ENCODE data around the gene PRSS8.
"Not testable (repeated sequence)": the region's sequence is repeated elsewhere in the genome, so short reads cannot be mapped to it uniquely, and the experiment has no call there.

PRSS8 gene

DNA sequence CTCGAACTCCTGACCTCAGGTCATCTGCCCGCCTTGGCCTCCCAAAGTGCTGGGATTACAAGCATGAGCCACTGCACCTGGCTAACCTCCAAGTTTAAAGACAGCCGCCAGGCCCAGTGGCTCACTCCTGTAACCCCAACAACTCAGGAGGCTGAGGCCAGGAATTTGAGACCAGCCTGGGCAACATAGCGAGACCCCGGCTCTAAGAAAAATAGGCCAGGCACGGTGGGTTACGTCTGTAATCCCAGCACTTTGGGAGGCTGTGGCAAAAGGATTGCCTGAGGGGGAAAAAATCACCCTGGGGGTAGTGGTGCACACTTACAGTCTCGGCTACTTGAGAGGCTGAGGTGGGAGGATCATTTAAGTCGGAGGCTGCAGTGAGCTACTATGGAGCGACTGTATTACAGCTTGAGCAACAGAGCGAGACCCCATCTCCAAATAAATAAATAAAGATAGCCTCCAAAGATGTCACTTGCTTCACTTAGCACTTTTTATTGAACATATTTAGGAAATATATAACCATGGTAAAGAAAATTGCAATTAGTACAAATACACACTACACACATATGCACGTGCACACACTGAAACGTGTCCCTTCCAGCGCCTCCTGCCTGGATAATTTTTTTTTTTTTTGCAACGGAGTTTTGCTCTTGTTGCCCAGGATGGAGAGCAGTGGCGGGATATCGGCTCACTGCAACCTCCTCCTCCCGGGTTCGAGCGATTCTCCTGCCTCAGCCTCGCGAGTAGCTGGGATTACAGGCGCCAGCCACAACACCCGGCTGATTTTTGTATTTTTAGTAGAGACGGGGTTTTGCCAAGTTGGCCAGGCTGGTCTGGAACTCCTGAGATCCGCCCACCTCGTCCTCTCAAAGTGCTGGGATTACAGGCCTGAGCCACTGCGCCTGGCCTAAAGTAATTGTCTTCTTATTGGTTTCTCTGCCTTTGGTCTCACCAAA lies 28.7 kb downstream of the PRSS8 start:
- DNase-seq (ENCODE audit: low read depth in 1 of 2, low spot score in 1 of 2): no peak

DNA sequence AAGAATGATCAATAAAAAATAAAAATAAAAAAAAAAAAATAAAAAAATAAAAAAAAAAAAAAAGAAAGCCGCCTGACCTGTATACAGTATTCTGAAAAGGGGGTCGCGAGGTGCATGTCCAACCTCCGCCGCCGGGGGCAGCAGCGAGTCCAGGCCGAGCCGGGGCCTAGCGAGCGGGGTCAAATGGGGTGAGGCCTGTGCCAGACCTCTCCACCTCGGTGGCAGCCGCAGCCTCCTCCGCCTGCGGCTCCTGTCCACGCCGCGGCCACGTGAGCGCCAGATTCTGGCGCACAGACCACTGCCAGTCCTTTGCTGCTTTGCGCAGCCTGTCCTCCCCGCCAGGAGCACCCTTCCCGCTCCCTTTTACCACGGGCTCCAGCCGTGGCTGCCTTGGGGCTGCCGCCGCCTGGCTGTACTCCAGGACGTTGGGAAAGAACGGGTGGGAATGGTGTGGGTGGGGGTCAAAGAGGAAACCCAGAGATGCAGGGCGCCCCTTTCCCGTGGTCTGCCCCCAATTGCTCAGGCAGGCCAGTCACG lies 29.8 kb downstream of the PRSS8 start:
- DNase-seq (ENCODE audit: low read depth in 1 of 2, low spot score in 1 of 2): peak; percentile 55 to 69

DNA sequence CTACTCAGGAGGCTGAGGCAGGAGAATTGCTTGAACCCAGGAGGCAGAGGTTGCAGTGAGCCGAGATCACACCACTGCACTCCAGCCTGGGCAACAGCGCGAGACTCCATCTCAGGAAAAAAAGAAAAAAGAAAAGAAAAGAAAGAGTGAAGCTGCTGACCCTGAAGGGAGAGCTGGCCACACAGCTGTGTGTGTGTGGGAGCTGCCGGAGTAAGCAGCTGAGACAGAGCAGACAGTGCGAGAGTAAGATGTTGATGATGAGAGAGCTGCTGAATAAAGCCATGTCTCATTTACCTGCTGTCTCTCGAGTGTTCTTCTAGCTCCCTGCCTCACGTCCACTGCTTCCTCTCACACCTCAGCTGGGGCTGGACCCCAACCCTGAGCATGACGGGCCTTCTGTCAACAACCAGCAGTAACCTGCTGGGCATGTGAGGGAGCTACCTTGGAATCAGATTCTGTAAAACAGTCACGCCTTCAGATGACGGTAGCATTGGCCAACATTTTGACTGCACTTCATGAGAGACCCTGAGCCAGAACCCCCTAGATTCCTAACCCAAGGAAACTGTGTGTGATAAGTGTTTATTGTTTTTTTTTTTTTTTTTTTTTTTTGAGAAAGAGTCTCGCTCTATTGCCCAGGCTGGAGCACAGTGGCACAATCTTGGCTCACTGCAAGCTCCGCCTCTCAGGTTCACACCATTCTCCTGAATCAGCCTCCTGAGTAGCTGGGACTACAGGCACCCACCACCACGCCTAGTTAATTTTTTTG lies 34.5 kb downstream of the PRSS8 start:
- not testable (repeated sequence) for DNase-seq (ENCODE audit: low read depth in 1 of 2, low spot score in 1 of 2)

DNA sequence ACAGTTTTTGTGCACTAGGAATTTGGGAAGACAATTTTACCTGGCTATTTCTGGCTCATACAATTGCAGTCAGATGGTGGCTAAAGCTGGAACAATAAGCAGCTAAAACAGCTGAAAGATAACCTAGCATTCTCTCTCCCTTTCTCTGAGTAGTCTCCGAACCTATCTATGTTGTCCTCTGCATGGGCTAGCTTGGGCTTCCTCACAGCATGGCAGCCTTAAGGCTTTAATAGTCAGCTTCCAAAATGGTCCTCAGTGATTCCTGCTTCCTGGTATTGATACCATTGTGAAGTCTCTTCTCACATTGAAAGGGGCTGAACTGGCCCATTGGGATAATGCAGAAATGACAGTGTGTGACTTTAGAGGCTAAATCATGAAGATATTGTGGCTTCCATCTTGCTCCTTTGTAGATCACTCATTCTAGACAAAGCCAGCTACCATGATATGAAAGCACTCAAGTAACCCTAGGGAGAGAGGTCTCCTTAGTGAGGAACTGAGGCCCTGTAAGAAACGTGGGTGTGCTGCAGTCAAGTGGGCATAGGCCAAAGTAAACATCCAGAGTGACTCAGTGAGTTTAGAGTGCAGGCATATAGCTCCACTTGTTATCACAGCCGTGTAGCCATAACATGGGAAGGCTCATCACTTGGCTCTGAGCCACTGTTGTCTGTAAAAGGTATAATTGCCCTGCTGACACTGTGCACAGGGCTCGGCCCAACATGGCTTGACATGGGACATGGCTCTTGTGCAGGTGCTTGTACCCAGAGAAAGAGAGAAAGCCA lies 35.5 kb downstream of the PRSS8 start:
- DNase-seq (ENCODE audit: low read depth in 1 of 2, low spot score in 1 of 2): no peak

DNA sequence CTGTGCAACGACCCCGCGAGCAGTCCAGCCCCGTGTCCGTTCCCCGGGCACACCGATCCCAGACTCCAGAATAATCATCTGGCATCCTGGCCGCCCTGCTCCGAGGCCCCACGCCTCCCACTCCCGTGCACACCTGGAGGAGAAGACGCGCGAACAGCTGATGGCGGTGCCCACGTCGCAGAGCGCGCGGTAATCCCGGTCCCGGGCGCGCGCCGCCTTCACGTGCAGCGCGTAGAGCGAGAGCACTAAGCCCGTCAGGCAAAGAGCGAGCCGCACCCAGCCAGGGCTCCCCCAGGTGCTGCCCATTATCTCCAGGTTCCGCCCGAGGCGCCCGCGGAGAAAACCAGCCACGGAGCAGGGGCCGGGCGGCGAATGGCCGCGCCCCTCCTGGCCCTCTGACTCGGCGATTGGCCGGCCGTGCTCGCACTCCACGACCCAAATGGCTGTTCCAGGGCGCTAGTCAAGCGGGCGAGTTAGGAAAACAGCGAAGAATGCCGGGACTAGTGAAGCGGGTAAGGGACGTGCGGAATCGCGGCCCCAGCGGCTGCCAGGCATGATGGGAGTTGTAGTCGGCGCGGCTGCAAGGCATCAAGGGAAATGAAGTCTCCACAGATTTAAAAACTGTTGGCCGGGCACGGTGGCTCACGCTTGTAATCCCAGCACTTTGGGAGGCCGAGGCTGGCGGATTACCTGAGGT lies 41.0 kb downstream of the PRSS8 start, which contains the start of gene VKORC1:
VKORC1 (minus strand) TSS at position 374 of the 697 bp plus-strand sequence; CDS start at position 306, 68 bp downstream.
- peak; percentile 71 to 76 for DNase-seq (ENCODE audit: low read depth in 1 of 2, low spot score in 1 of 2)

DNA sequence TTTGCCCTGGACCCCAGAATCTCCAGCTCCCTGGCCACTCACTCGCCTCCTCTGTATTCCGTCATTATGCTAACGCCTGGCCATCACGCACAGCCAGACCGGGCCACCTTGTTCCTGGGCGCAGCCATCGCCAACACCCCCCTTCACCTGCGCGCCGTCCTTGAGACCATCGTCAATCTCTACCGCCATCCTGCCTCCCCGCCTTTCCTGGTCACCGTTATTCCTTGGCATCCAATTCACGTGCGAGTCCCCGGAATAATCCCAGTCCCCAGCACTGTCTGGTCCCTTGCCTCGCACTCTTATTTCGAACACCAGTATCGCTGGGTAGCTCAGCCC lies 41.5 kb downstream of the PRSS8 start:
- DNase-seq (ENCODE audit: low read depth in 1 of 2, low spot score in 1 of 2): no peak

DNA sequence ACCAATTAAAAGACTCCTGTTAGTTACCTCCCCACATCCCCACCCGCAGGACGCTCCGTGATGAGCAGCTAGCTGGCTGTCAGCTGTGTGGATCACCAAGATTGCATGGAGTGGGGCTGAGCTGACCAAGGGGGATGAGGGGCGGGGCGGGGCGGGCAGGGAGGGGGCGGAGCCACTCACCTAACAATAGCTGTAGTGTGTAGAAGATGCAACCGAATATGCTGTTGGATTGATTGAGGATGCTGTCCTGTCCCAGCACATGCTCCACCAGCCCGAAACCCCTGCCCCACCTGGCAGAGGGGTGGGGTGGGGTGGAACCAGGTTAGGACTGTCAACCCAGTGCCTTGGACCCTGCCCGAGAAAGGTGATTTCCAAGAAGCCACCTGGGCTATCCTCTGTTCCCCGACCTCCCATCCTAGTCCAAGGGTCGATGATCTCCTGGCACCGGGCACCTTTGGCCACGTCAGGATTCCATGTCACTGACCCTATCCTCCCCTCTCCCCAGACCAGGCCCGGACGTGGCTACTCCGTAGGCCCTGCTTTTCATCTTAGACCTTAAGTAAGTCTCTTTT lies 42.3 kb downstream of the PRSS8 start:
- no peak for DNase-seq (ENCODE audit: low read depth in 1 of 2, low spot score in 1 of 2)

DNA sequence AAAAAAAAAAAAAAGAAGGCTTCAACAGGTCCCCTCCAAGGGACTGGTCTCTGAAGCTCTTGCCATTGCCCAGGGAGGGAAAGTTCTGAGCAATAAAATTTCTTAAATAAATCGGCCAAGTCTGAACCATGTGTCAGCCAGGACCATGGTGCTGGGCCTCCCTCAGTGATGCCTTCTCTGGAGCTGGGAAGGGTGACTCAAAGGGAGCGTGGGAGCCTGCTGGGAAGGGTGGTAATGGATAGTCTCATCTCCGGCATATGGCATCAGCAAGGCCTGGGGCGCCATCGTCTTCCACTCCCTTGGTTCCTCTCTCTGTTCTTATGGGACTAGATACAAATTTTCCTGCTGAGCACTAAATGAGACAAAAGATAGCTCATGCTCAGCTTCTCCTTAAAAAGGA lies 43.2 kb downstream of the PRSS8 start:
- no peak for DNase-seq (ENCODE audit: low read depth in 1 of 2, low spot score in 1 of 2)

DNA sequence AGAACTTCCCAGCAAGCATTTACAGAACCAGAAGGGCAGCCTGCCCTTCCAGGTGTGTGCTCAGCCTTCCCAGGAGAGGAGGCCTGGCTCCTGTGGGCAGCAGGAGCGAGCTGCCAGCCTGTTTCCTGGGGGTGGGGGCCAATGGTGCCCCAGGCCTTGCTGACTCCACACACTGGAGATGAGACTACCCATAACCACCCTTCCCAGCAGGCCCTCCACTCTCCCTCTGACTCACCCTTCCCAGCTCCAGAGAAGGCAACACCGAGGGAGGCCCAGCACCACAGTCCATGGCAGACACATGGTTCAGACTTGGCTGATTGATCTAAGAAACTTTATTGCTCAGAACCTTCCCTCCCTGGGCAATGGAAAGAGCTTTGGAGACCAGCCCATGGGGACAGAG lies 45.0 kb downstream of the PRSS8 start:
- DNase-seq (ENCODE audit: low read depth in 1 of 2, low spot score in 1 of 2): no peak

DNA sequence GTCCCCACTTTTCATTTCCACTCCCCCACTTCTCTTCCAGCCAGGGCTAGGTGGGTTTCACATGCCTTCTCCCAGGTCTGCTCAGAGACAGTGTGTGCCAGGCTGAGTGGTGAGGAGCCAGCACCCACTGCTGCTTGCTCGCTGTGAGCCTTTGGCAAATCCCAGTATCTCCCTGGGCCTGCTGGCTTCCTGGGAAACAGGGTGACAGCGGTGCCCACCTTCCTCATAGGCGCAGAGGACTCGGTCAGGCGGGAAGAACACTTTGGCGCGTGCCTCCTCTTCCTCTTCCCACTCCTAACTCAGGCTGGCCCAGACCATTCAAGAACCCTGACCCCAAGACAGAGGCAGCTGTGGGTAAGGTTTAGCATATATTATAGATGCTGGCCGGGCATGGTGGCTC lies 46.3 kb downstream of the PRSS8 start:
- no peak for DNase-seq (ENCODE audit: low read depth in 1 of 2, low spot score in 1 of 2)

DNA sequence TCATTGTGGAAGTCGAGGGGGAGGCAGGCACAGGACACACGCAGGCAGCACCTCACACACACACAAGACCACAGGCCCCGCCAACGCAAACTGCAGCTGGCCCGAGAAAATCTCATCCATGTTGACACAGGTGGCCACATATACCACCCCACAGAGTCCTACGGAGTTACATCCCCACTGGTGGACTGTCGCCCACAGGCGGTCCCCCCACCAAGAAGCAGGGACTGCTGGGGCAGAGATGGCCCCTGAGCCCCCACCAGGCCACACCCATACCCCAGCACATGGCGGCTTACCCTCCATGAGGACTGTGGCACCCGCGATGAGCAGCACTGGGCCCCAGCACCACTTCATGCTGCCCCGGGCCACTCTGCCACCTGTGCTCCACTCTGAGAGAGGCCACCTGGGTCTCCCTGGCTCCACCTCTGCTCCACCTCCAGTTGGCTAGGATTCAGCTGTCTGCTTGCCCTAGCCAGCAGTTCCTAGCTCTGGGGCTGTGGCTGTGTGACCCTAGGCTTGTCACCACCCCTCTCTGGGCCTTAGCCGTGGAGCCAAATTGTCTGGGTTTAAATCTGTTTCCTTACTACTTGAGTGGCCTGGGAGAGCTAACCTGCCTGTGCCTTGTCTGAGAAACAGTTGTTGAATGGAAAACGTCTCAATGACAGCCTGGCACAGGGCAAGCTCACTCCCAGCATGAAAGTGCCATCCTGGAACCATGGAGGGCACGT lies 46.9 kb downstream of the PRSS8 start, which contains the start of gene PRSS53:
PRSS53 (minus strand) TSS at position 485 of the 725 bp plus-strand sequence; CDS start at position 351, 134 bp downstream.
- DNase-seq (ENCODE audit: low read depth in 1 of 2, low spot score in 1 of 2): no peak

DNA sequence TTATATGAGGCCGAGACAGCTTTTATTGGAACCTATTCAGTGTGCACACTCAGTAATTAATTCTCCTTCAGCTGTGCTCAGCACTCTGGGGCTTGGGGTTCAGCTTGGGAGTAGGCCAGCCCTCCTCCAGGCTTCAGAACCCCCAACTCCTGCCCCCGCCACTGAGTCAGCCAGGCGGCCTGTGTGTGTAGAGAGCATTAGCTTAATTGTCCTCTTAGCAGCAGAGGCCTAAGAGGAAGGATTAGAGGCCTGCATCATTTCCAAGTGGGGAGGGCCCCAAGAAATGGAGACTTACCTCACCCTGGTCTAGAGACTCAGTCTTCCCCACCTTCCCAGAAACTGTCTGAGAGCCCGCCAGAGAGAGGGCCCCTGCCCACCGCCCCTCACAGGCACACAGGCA lies 47.6 kb downstream of the PRSS8 start:
- no peak for DNase-seq (ENCODE audit: low read depth in 1 of 2, low spot score in 1 of 2)

DNA sequence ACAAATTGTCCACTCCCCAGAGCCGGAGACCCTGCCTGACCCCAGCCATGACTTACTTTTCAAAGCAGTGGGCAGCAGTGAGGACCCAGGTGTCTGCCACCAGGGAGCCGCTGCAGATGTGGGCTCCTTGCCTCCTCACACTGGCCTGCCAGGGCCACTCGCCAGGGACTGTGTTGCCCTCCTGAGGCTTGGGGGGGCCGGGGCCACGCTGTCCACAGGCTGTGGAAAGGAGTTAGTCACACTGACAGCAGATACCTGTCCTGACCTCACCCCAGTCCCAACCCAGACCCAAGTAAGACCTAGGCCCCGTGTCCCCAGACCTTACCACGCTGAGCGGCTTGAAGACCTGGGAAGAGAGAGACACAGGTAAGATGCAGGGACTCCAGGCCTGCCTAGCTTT lies 48.0 kb downstream of the PRSS8 start:
- DNase-seq (ENCODE audit: low read depth in 1 of 2, low spot score in 1 of 2): no peak

DNA sequence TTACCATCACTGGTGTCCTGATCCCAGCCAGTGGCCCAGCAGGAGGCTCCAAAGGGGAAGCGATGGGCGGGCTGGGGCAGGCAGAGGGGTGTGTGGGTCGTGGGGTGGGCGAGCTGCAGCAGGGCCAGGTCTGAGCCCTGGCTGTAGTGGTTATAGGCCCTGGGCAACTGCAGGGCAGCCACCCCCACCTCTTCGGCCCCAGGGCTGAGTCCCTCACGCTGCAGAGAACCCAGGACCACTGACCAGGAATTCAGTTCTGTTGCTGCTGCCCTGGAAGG lies 49.0 kb downstream of the PRSS8 start:
- DNase-seq (ENCODE audit: low read depth in 1 of 2, low spot score in 1 of 2): no peak

DNA sequence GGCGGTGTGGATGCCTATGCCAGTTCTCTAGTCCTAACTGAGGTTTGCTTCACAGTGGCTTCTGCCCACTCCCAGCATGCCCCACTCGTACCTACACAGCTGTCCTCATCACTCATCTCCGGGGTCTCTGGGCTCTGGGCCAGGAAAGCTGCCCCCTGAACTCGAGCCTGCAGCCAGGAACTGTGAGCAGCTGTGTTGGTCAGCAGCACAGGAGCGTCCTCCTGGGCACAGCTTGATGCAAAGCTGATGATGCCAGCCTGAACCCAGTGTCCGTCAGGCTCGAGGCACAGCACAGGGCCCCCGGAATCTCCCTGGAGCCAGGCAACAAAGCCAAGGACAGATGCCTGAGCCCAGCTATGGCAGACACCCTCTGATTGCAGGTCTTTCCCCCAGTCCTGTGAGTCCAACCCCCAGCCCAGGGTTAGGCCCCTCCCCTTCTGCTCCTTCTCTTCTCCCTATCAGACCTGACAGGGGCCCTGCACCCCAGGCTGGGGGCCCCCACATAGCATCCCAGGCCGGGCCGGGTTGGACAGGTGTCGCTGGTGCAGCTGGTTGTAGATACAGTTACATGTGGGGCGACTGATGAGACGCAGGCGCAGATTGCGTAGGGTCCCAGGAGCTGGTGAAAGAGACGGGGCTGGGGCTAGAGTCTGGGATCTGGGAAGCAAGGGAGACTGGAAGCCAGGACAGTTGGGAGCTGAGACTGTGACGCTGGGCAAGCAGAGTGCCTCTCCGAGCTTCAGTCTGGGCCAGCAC lies 49.5 kb downstream of the PRSS8 start:
- no peak for DNase-seq (ENCODE audit: low read depth in 1 of 2, low spot score in 1 of 2)

DNA sequence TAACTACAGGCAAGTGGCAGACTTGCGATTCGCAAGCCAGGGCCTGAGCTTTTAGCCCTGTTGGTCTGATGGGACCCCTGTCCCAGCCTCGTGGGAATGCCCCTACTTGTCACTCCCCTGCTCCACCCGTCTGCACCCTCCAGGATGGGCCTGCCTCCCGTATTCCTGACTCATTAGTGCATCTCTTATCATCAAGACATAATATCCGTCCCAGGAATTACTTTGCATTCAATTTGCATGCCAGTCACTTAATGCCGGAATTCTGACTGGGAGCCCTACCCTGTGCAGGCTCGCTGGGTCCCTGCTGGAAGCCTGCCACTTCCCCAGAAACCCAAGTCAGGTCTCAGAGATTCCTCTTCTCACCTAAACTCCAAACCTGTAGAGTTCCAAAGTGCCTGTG lies 50.1 kb downstream of the PRSS8 start:
- no peak for DNase-seq (ENCODE audit: low read depth in 1 of 2, low spot score in 1 of 2)

DNA sequence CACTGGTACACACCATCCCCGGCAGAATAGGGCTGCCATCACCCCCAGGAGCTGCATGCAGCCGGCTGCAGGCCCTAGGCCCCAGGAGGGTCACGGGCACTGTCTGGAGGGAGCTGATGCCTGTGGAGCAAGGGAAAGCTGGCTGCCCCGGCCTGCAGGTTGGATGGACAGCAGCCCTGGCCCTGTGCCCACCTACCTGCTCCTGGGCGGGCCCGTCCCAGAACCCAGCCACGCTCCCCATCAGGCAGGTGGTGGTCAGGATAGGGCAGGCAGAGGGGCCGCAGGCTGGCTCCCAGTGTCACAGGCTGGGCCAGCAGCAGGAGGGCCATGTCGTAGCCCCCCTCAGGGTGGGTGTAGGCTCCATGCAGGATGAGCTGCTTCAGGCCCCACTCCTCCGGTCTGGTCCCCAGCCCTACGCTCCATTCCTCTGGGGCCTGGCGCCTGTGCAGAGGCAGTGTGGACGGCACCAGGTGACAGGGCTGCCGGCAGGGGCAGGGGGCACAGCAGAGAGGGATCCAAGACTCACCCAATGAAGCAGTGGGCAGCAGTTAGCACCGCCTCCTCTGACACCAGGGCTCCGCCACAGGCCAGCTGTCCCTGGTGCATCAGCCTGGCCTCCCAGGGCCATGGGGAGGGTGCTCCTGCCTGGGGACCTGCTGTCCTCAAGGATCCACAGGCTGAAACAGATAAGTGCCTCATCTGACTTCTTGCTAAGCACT lies 50.8 kb downstream of the PRSS8 start:
- DNase-seq (ENCODE audit: low read depth in 1 of 2, low spot score in 1 of 2): no peak

DNA sequence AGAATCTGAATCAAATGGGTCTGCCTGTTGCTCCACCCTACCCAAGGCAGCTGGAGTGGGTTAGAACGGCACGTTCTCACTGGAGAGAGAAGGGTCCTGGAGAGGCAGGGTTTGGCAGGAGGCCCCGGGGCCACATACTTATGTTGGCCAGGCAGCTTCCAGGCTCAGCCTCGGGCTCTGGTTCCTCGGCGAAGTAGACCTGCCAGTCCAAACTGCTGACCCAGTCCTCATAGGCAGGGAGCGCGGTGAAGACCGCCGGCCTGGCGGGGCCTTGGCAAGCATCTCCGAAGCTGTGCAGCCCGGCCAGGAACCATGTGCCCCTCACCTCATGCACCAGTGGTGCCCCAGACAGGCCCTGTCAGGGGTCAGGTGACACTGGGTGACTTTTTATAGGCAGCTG lies 51.5 kb downstream of the PRSS8 start:
- no peak for DNase-seq (ENCODE audit: low read depth in 1 of 2, low spot score in 1 of 2)
